Stomach (tissue), 4 donors: ENCODE results near the gene LDLRAD2.

Experiments used
- CTCF ChIP-seq, 7 experiments: fragments of 450-650 bp in 4 of 7; fragments of 200-600 bp in 3 of 7; sonication (generic) in 3 of 7; IDR thresholded peaks; one replicate each; pipeline ENCODE4 v1.5.1; 2016 to 2019; ENCODE audit warnings: antibody characterized with exemption in 7 of 7, control low read depth in 2 of 7, mild to moderate bottlenecking in 1 of 7
- POLR2A ChIP-seq, 4 donors: fragments of 450-650 bp; IDR thresholded peaks; one replicate each; pipeline ENCODE4 v1.6.1; 2016; ENCODE audit warnings: antibody characterized with exemption in 4 of 4, control low read depth in 2 of 4, mild to moderate bottlenecking in 1 of 4, moderate library complexity in 1 of 4
- POLR2AphosphoS5 ChIP-seq, 3 donors: sonication (generic); formaldehyde crosslinking; IDR thresholded peaks; one replicate each; pipeline ENCODE4 v1.6.1; 2016; ENCODE audit warnings: antibody characterized with exemption in 3 of 3

GRCh38 chr1:21857840-21858670, 46.0 kb downstream of the LDLRAD2 start:
- TF ChIP-seq CTCF (IDR thresholded peaks at IDR 0.05) (no peak), POLR2A (IDR thresholded peaks at IDR 0.05) (no peak), POLR2AphosphoS5 (IDR thresholded peaks at IDR 0.05) (no peak)
